SK-N-SH (cell line): ENCODE data around the gene SHC3. TPM values are rescaled to one million over a fixed set of nuclear protein-coding genes. Genes with fewer than 3 reads are reported as not detected.

Experiments used
- CTCF ChIA-PET: fragments of 300-600, 350-600 bp; formaldehyde crosslinking; extraction: SDS; loops from one replicate; lab custom pipeline; 2021; lab: Yijun Ruan, JAX
- POLR2A ChIA-PET: fragments of 350-600 bp; sonication (Branson Sonifier 250); formaldehyde crosslinking; extraction: SDS; loops from one replicate; lab custom pipeline; 2020; ENCODE audit warnings: antibody characterized with exemption, inconsistent platforms; lab: Yijun Ruan, JAX
- DNase-seq: peaks from one replicate; pipeline ENCODE4 v3.0.0; 2012
- H2AFZ ChIP-seq: fragments of 200-600 bp; sonication (generic); 2 replicates; pipeline ENCODE4 v1.8.1; 2016; ENCODE audit warnings: antibody characterized with exemption, mild to moderate bottlenecking, low read depth
- H3F3A ChIP-seq: fragments of 200-600 bp; sonication (generic); replicated peaks from 2 replicates; pipeline ENCODE3; 2016; ENCODE audit warnings: antibody characterized with exemption, mild to moderate bottlenecking; ENCODE audit not compliant: insufficient read depth
- H3K27ac ChIP-seq, 2 experiments: fragments of 200-500 bp in 1 of 2; fragments of 200-600 bp in 1 of 2; sonication (Bioruptor generic) in 1 of 2; sonication (generic), shearing (Covaris generic) in 1 of 2; 2 replicates each; pipeline versions ENCODE4 v1.5.1 to v1.6.1; 2014 to 2016; ENCODE audit warnings: low read depth in 2 of 2, inconsistent platforms in 1 of 2, low read length in 1 of 2, mild to moderate bottlenecking in 1 of 2, mixed read lengths in 1 of 2
- H3K27me3 ChIP-seq: fragments of 200-600 bp; sonication (generic), shearing (Covaris generic); 2 replicates; pipeline ENCODE4 v1.6.1; 2016; ENCODE audit warnings: mixed run types; ENCODE audit not compliant: insufficient read depth
- H3K36me3 ChIP-seq, 2 experiments: fragments of 200-500 bp in 1 of 2; fragments of 200-600 bp in 1 of 2; sonication (Bioruptor generic) in 1 of 2; sonication (generic) in 1 of 2; replicated peaks in 1 of 2; 2 replicates each; pipeline versions ENCODE3 to v1.5.1; 2014 to 2016; ENCODE audit warnings: low read length in 1 of 2, mild to moderate bottlenecking in 1 of 2; ENCODE audit not compliant: insufficient read depth in 2 of 2, control insufficient read depth in 1 of 2
- H3K4me1 ChIP-seq, 2 experiments: fragments of 200-500 bp in 1 of 2; fragments of 200-600 bp in 1 of 2; sonication (Bioruptor generic) in 1 of 2; sonication (generic), shearing (Covaris generic) in 1 of 2; 2 replicates each; pipeline versions ENCODE4 v1.5.1 to v1.6.1; 2014 to 2016; ENCODE audit warnings: low read depth in 1 of 2, low read length in 1 of 2, mixed run types in 1 of 2; ENCODE audit not compliant: insufficient read depth in 2 of 2, control insufficient read depth in 1 of 2
- H3K4me2 ChIP-seq: fragments of 200-600 bp; sonication (generic), shearing (Covaris generic); 2 replicates; pipeline ENCODE4 v1.6.1; 2017; ENCODE audit warnings: mixed run types
- H3K4me3 ChIP-seq, 2 experiments: fragments of 200-500 bp in 1 of 2; fragments of 200-600 bp in 1 of 2; sonication (Bioruptor generic) in 1 of 2; sonication (generic), shearing (Covaris generic) in 1 of 2; 2 replicates each; pipeline versions ENCODE4 v1.5.1 to v1.8.1; 2014 to 2016; ENCODE audit warnings: low read depth in 2 of 2, inconsistent platforms in 1 of 2, low read length in 1 of 2, mild to moderate bottlenecking in 1 of 2, mixed read lengths in 1 of 2, moderate library complexity in 1 of 2
- H3K79me2 ChIP-seq: fragments of 200-600 bp; sonication (generic); 2 replicates; pipeline ENCODE4 v1.8.1; 2017; ENCODE audit warnings: mild to moderate bottlenecking; ENCODE audit not compliant: insufficient read depth
- H3K9ac ChIP-seq: fragments of 200-600 bp; sonication (generic); 2 replicates; pipeline ENCODE4 v1.6.1; 2017; ENCODE audit warnings: mixed run types
- H3K9me2 ChIP-seq: fragments of 200-600 bp; sonication (generic); 2 replicates; pipeline ENCODE4 v1.6.1; 2017; ENCODE audit warnings: mixed run types
- H3K9me3 ChIP-seq: fragments of 200-600 bp; sonication (generic); 2 replicates; pipeline ENCODE4 v1.6.1; 2017; ENCODE audit warnings: mixed run types, mild to moderate bottlenecking, moderate library complexity
- H4K20me1 ChIP-seq: fragments of 200-600 bp; sonication (generic); 2 replicates; pipeline ENCODE4 v1.6.1; 2017; ENCODE audit warnings: mild to moderate bottlenecking, mixed run types; ENCODE audit not compliant: insufficient read depth
- ELF1 ChIP-seq: IDR thresholded peaks from 2 replicates; pipeline ENCODE4 v1.4.0; 2012
- FOXJ3 ChIP-seq: sonication (generic); formaldehyde crosslinking; IDR thresholded peaks from 2 replicates; pipeline ENCODE4 v1.5.1; 2020; ENCODE audit warnings: mild to moderate bottlenecking, missing genetic modification reagents
- GABPA ChIP-seq: IDR thresholded peaks from 2 replicates; pipeline ENCODE4 v1.4.0; 2012; ENCODE audit warnings: low read depth, mild to moderate bottlenecking
- GATA2 ChIP-seq: sonication (generic); formaldehyde crosslinking; IDR thresholded peaks from 2 replicates; pipeline ENCODE4 v1.5.0; 2020; ENCODE audit warnings: mild to moderate bottlenecking, missing genetic modification reagents
- IRF3 ChIP-seq: fragments of 150-350 bp; IDR thresholded peaks from 2 replicates; pipeline ENCODE4 v1.6.1; 2016; ENCODE audit warnings: mild to moderate bottlenecking, low read depth, low read length
- JUND ChIP-seq: IDR thresholded peaks from 2 replicates; pipeline ENCODE4 v1.4.0; 2012
- MAX ChIP-seq: IDR thresholded peaks from 2 replicates; pipeline ENCODE4 v1.4.0; 2012; ENCODE audit warnings: low read depth
- NRF1 ChIP-seq: IDR thresholded peaks from 2 replicates; pipeline ENCODE4 v1.6.1; 2012; ENCODE audit warnings: low read depth, mild to moderate bottlenecking, low read length
- PBX3 ChIP-seq: IDR thresholded peaks from 2 replicates; pipeline ENCODE4; 2012
- POLR2AphosphoS5 ChIP-seq: IDR thresholded peaks from 2 replicates; pipeline ENCODE4 v1.6.1; 2012; ENCODE audit warnings: low read depth, low read length
- RAD21 ChIP-seq: IDR thresholded peaks from 2 replicates; pipeline ENCODE4 v1.6.1; 2012; ENCODE audit warnings: mild to moderate bottlenecking, low read length
- RFX5 ChIP-seq: IDR thresholded peaks from 2 replicates; pipeline ENCODE4 v1.6.1; 2012; ENCODE audit warnings: mild to moderate bottlenecking, improper control_type of control experiment, low read length
- RXRA ChIP-seq: IDR thresholded peaks from 2 replicates; pipeline ENCODE4 v1.4.0; 2012; ENCODE audit warnings: low read depth, mild to moderate bottlenecking, borderline replicate concordance
- TEAD4 ChIP-seq: IDR thresholded peaks from 2 replicates; pipeline ENCODE4 v1.4.0; 2012; ENCODE audit warnings: mild to moderate bottlenecking, borderline replicate concordance; ENCODE audit not compliant: insufficient read depth
- USF2 ChIP-seq: fragments of 150-350 bp; IDR thresholded peaks from 2 replicates; pipeline ENCODE4 v1.6.1; 2017; ENCODE audit warnings: antibody characterized with exemption, low read length, low read depth, borderline replicate concordance
- YY1 ChIP-seq: IDR thresholded peaks from 2 replicates; pipeline ENCODE4 v1.4.0; 2012; ENCODE audit warnings: low read depth, mild to moderate bottlenecking
- whole genome bisulfite sequencing: methylation state at CpG from one replicate; pipeline ENCODE4 v1.1.6; 2017; ENCODE audit warnings: low lambda C conversion rate; 5-methylcytosine and 5-hydroxymethylcytosine counted together
- polyA plus RNA-seq, 3 experiments: library from polyadenylated mRNA; depleted of rRNA; stranded (reverse); fragments of >200 nt; gene quantifications; 2 replicates each; pipeline ENCODE4 v1.2.3, GENCODE V29; 2012

SHC3 gene
- polyA plus RNA-seq, 1 of the 3 experiments (the other 2 are of a cell fraction): 3.2 TPM

- H3K36me3 ChIP-seq: peaks cover 11 to 46% of the 10 kb centered on the region in 2 experiments
- H3K9me2 ChIP-seq: no peaks in the 10 kb centered on the region
- TF ChIP-seq RFX5: no peak
- no peak for TF ChIP-seq RAD21
- TF ChIP-seq FOXJ3 (CRISPR knock-in tag): no peak
- no peak for TF ChIP-seq TEAD4
- no peak for TF ChIP-seq GABPA
- TF ChIP-seq YY1: no peak
- TF ChIP-seq MAX: no peak
- TF ChIP-seq ELF1: no peak
- TF ChIP-seq POLR2AphosphoS5: no peak
- TF ChIP-seq JUND: no peak
- TF ChIP-seq NRF1: no peak
- no peak for TF ChIP-seq RXRA
- no peak for TF ChIP-seq USF2
- no peak for TF ChIP-seq IRF3
- CTCF ChIA-PET: interaction anchor here (0.6 to 1.4 kb wide), 4 partner anchors 11 to 205 kb away, joined by 3 to 4 read pairs (median 4); no protein-coding TSS in a partner anchor
- H3K4me2 ChIP-seq: no peak overlapping the region
- H4K20me1 ChIP-seq: no peaks in the 10 kb centered on the region
- H2AFZ ChIP-seq: no peak overlapping the region
- H3K9ac ChIP-seq: no peak overlapping the region
- no peaks in the 10 kb centered on the region for H3F3A ChIP-seq
- no peak overlapping the region for H3K27ac ChIP-seq
- no peaks in the 10 kb centered on the region for H3K27me3 ChIP-seq
- no peak overlapping the region for H3K4me3 ChIP-seq
- POLR2A ChIA-PET: no interaction called here
- no peaks in the 10 kb centered on the region for H3K9me3 ChIP-seq
- DNase-seq: no peak
- no peaks in the 10 kb centered on the region for H3K79me2 ChIP-seq
- H3K4me1 ChIP-seq: peaks cover 0 to 11% of the 10 kb centered on the region in 2 experiments; a peak in 2 of 4 replicates
- WGBS: 96% methylated on average over 3 of the region's 3 CpGs
These were observed 105.2 kb downstream of the SHC3 start for GRCh38 chr9:89073397-89073796.

GRCh38 chr9:89071591-89071990 is 107.0 kb downstream of the SHC3 start:
- 76% methylated on average over 4 of the region's 4 CpGs for WGBS

More at GRCh38 chr9:89071591-89071990, 107.0 kb downstream of the SHC3 start:
- Histone ChIP-seq H3F3A (no peaks in the 10 kb centered on the region), H3K36me3 (peaks cover 11 to 43% of the 10 kb centered on the region in 2 experiments), H4K20me1 (no peaks in the 10 kb centered on the region), H3K79me2 (no peaks in the 10 kb centered on the region), H3K9me2 (no peaks in the 10 kb centered on the region), H3K9me3 (no peaks in the 10 kb centered on the region), H3K4me3 (no peak overlapping the region), H3K27ac (no peak overlapping the region), H3K4me1 (peaks cover 0 to 11% of the 10 kb centered on the region in 2 experiments; a peak in 2 of 4 replicates), H3K27me3 (no peaks in the 10 kb centered on the region), H3K9ac (no peak overlapping the region), H2AFZ (no peak overlapping the region)
- ChIA-PET POLR2A (no interaction called here), CTCF (no interaction called here)
- no peak for DNase-seq
- TF ChIP-seq GATA2 (CRISPR knock-in tag) (no peak), RAD21 (no peak), PBX3 (no peak)
- TF ChIP-seq, all 33 proteins: peak for 0
- no peak overlapping the region for H3K4me2 ChIP-seq
